Chondrocyte (in vitro differentiated cells): Measurements from ENCODE around the gene POU4F3. TPM values are rescaled to one million over a fixed set of nuclear protein-coding genes. Genes with fewer than 3 reads are reported as not detected.

Experiments
- DNase-seq: peaks from one replicate; pipeline ENCODE4 v3.0.0; 2021; ENCODE audit warnings: mixed read lengths, low spot score
- H3K27ac Mint-ChIP-seq: one replicate; pipeline ENCODE4 v1.8.0; 2021; ENCODE audit warnings: mild to moderate bottlenecking, moderate library complexity, mixed read lengths; ENCODE audit not compliant: unreplicated experiment
- H3K27me3 Mint-ChIP-seq: 2 replicates; pipeline ENCODE4 v1.8.0; 2021; ENCODE audit warnings: low read depth, mixed read lengths
- H3K36me3 Mint-ChIP-seq: 2 replicates; pipeline ENCODE4 v1.8.0; 2021; ENCODE audit warnings: low read depth, mixed read lengths
- H3K4me1 Mint-ChIP-seq: 2 replicates; pipeline ENCODE4 v1.8.0; 2021; ENCODE audit warnings: low read depth, mild to moderate bottlenecking, mixed read lengths
- H3K4me3 Mint-ChIP-seq: one replicate; pipeline ENCODE4 v1.8.0; 2021; ENCODE audit warnings: mild to moderate bottlenecking, moderate library complexity, mixed read lengths; ENCODE audit not compliant: unreplicated experiment
- H3K9me3 Mint-ChIP-seq: 2 replicates; pipeline ENCODE4 v1.8.0; 2021; ENCODE audit warnings: low read depth, mixed read lengths
- total RNA-seq: library from RNA; stranded (reverse); gene quantifications from 3 replicates; pipeline ENCODE4 v1.2.1, GENCODE V29; 2021
- TF ChIP-seq, protein P1 (sequence below): fragments of 200-600 bp; sonication (generic); IDR thresholded peaks from 2 replicates; pipeline ENCODE4 v1.5.0; 2021; ENCODE audit warnings: antibody characterized with exemption, mild to moderate bottlenecking, moderate library complexity

The POU4F3 gene
- total RNA-seq, 1 donor from 2014 or later: not detected

DNA sequence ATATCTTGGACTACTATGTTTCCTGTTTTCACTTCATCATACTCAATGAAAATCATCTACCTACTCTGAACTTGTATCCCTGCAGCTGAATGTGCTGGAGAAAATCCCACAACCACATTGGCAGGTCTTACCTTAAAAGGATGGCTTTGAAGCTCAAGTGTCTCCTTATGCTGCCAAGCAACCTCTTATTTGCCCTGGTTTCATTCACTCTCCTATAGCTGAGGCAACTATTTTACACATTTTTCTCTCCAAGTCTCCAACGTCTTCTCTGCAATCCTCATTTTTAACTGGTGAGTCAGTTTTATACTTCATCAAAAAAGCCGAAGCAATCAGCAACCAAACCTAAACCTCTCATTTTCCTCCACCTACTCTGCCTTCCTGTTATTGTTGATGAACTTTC lies 49.7 kb downstream of the POU4F3 start:
- no peaks in the 10 kb centered on the region for H3K36me3 Mint-ChIP-seq
- TF ChIP-seq, protein P1, sequence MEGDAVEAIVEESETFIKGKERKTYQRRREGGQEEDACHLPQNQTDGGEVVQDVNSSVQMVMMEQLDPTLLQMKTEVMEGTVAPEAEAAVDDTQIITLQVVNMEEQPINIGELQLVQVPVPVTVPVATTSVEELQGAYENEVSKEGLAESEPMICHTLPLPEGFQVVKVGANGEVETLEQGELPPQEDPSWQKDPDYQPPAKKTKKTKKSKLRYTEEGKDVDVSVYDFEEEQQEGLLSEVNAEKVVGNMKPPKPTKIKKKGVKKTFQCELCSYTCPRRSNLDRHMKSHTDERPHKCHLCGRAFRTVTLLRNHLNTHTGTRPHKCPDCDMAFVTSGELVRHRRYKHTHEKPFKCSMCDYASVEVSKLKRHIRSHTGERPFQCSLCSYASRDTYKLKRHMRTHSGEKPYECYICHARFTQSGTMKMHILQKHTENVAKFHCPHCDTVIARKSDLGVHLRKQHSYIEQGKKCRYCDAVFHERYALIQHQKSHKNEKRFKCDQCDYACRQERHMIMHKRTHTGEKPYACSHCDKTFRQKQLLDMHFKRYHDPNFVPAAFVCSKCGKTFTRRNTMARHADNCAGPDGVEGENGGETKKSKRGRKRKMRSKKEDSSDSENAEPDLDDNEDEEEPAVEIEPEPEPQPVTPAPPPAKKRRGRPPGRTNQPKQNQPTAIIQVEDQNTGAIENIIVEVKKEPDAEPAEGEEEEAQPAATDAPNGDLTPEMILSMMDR: no peak
- no peaks in the 10 kb centered on the region for H3K4me1 Mint-ChIP-seq
- no peak overlapping the region for H3K4me3 Mint-ChIP-seq
- DNase-seq: no peak
- peaks cover 15% of the 10 kb centered on the region for H3K27me3 Mint-ChIP-seq
- H3K9me3 Mint-ChIP-seq: no peaks in the 10 kb centered on the region
- no peak overlapping the region for H3K27ac Mint-ChIP-seq

DNA sequence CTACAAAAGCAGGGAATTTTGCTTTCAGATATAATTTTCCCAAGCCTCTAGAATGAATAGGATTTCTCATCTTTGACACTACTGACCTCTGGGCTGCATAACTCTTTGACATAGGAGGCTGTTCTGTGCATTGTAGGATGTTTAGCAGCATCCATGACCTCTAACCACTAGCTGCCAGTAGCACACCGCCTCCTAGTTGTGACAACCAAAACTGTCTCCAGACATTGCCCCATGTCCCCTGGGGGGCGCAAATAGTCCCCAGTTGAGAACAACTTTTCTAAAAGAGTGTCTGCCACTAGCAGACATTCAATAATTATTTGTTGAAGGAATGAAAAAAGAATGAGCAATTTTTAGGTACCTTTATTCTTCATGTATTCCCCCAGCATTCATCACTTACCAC lies 51.8 kb downstream of the POU4F3 start:
- Mint-ChIP-seq H3K27ac (no peak overlapping the region), H3K27me3 (peaks cover 19% of the 10 kb centered on the region), H3K9me3 (no peaks in the 10 kb centered on the region), H3K4me1 (no peaks in the 10 kb centered on the region), H3K4me3 (no peak overlapping the region), H3K36me3 (no peaks in the 10 kb centered on the region)
- no peak for DNase-seq
- TF ChIP-seq, protein P1: peak; percentile 36

Other genes with a start within 250 kb of the POU4F3 start
- 0.59 to 0.97 TPM (median 0.94 TPM) in 3 replicates for gene PLAC8L1, start 233.3 kb upstream of the POU4F3 start, total RNA-seq
- gene LARS1, start 156.2 kb upstream of the POU4F3 start, total RNA-seq: 121 to 138 TPM (median 128 TPM) in 3 replicates
- 12.2 to 13.8 TPM (median 13.3 TPM) in 3 replicates for gene RBM27, start 135.2 kb upstream of the POU4F3 start, total RNA-seq
- 38.9 to 50.2 TPM (median 40.5 TPM) in 3 replicates for gene TCERG1, start 108.5 kb downstream of the POU4F3 start, total RNA-seq
- not detected in 3 replicates for gene GPR151, start 177.4 kb downstream of the POU4F3 start, total RNA-seq